ENCODE results near the gene ISCU.

DNA sequence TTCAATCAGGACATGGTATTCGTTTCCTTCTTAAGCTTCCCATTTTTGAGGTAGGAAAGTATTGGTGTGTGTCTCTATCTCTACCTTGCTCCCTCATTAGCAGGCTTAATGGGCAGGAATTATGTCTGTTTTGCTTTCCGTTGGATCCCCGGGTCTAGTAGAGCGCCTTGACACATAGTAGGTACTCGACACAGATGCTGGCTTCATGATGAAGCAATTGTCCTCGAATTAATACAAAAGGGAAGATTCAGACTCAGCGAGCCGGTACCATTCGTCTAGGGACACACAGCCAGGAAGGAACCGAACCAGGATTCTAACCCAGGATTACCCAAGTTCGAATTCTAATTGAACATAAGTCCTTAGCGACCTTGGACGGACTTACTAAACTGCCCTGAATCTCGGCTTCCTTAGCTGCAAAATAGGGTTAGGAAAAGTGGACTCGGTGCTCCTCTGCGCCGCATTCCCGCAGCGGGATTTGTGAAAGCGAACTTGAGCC is 496 bp upstream of the ISCU start:
- TF ChIP-seq, protein P1, sequence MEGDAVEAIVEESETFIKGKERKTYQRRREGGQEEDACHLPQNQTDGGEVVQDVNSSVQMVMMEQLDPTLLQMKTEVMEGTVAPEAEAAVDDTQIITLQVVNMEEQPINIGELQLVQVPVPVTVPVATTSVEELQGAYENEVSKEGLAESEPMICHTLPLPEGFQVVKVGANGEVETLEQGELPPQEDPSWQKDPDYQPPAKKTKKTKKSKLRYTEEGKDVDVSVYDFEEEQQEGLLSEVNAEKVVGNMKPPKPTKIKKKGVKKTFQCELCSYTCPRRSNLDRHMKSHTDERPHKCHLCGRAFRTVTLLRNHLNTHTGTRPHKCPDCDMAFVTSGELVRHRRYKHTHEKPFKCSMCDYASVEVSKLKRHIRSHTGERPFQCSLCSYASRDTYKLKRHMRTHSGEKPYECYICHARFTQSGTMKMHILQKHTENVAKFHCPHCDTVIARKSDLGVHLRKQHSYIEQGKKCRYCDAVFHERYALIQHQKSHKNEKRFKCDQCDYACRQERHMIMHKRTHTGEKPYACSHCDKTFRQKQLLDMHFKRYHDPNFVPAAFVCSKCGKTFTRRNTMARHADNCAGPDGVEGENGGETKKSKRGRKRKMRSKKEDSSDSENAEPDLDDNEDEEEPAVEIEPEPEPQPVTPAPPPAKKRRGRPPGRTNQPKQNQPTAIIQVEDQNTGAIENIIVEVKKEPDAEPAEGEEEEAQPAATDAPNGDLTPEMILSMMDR (optimal IDR thresholded peaks at IDR 0.05 in 1 of 3, IDR thresholded peaks at IDR 0.05 in 1 of 3, conservative IDR thresholded peaks at IDR 0.05 in 1 of 3; ENCODE audit: extremely low read depth in 1 of 3, insufficient read depth in 2 of 3, low read length in 3 of 3): no peak
- no peak for TF ChIP-seq EZH2 (IDR thresholded peaks at IDR 0.05; ENCODE audit: low read length)

Measured in keratinocyte (primary cell).